GM21717 (cell line): ENCODE measurements around the gene GRPEL1.
A peak's percentile ranks its signal among the peaks of the same experiment; 100 is the strongest.
"Not testable (repeated sequence)": the region's sequence is repeated elsewhere in the genome, so short reads cannot be mapped to it uniquely, and the experiment has no call there.

Experiments used
- ATAC-seq: cut with Tn5 transposase; IDR thresholded peaks from one replicate; pipeline ENCODE4 v1.9.1; 2021; ENCODE audit warnings: mild to moderate bottlenecking, moderate library complexity; ENCODE audit not compliant: unreplicated experiment

Gene GRPEL1

DNA sequence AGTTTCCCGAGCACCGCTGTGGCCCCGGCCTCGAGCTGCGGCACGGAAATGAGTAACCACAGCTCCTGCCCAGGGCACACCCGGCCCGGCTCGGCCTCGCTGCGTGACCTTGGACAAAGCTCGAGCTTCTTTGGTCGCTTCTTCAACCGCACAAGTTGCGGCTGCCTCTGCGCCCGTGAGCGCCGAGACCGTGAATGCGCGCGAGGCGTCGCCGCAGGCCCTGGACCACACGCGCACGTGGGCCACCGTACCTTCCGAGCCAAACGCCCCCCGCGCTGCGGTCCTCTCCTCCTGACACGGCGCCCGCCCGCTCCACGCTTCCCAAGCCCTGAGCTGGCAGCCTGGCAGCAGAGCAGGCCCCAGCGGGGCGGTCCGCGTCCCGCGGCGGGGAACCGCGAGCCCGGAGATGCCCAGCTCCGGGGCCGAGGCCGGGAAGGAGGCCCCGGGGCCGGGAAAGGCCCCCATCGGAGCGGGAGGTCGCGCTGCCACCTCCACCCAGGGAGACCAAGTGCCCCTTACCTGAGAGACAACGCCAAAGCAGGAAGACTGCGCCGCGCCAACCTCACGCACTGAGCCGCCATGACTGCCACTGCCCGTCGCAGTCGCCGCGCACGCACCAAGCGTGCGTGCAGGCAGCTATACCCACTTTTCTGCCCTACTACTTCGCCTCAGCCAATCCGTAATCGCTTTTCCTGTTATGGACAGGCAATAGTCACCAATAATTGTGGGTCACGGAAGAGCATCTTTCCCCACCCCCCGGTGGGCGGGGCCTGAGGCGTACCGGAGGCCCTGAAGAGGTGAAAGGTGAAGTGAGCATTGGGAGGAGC lies at the start of gene GRPEL1:
TSS of gene GRPEL1 (minus strand) at position 613 of the 827 bp plus-strand sequence. CDS start at position 581, 32 bp downstream.
- peak; percentile 93 for ATAC-seq

DNA sequence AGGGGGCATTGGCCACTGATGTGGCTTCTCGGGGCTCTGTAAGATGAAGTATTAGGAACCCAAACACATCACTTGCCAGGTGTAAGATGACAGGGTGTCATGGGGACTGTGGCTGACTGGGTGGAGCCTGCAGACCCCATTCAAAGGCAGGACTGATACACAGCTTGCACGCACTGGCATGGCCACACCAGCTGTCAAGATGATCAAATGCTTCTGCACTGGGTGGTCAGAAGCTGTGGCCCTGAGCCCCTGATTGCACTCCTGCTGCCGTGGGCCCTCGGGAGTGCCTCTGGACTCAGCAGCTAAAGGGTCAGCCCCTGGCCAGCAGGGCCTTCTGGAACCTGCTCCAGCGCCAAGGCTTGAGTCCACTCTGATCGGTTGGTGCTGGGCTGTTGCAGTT lies 48.8 kb upstream of the GRPEL1 start:
- no peak for ATAC-seq

DNA sequence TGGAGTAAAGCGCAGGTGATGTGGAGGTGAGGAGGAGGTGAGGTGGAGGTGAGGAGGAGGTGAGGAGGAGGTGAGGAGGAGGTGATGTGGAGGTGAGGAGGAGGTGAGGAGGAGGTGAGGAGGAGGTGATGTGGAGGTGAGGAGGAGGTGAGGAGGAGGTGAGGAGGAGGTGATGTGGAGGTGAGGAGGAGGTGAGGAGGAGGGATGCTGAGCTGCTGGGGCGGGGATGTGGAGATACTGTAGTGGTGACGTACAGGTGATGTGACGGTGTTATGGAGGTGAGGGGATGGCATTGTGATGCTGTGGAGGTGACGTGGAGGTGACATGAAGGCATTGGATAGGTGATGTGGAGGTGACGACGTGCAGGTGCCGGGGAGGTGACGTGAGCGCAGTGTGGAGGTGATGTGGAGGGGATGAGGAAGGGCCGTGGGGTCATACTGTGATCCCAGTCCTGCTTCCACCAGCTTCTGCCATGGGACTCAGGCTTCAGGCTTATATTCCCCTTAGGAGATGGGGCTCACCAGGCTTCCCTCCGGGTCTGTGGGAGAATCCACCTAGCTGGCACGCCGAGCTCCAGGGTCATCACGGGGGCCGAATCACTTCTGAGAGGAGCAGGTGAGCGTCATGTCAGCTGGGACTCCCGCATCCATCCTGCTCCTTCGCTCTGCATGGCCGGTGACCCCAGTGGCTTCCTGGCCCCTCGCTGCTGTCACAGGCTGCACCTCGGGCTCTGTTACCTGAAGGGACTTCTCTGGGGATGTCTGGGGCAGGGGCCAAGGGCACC lies 47.9 kb upstream of the GRPEL1 start:
- no peak for ATAC-seq

- no peak for ATAC-seq
Measured at GRCh38 chr4:7112656-7113055, 44.8 kb upstream of the GRPEL1 start.

GRCh38 chr4:7111441-7111840 lies 43.6 kb upstream of the GRPEL1 start:
- no peak for ATAC-seq

DNA sequence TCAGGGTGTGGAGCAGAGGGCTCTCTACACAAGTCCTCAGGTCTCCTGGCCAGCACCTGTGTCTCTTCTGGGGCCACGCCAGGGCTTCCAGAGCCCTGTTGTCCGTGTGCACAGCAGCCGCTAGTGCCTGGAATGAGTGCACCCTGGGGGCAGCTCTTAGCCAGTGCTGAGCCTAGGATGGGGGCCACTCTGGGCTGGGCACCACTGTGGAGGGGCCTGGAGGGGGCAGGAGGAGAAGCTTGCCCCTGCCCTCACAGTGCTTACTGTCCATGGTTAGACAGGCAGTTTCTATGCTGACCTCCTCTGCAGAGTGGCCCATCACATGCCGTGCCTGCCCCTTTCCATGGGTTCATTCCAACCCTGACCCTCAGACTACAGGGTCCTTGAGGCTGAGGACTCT lies 42.7 kb upstream of the GRPEL1 start:
- ATAC-seq: no peak

DNA sequence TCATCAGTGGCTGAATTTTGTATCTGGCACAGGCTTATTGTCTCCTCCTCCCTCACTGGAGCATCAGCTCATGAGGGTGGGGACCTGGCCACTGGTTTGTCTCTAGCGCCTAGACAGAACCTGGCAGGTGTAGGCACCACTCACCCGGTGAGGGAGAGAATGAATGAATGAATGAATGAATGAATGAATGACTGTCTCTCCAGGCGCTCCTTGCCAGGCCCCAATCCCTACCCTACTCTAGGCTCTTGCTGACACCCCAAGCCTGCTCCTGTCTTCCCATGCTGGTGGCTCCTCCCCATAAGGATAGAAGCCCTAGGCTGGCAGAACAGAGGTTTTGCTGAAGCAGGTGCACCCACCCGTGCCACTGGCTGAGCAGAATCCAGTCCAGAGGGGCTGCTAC lies 41.3 kb upstream of the GRPEL1 start:
- no peak for ATAC-seq

- no peak for ATAC-seq
Measured at GRCh38 chr4:7108660-7109059, 40.8 kb upstream of the GRPEL1 start.

GRCh38 chr4:7108046-7108625 lies 40.3 kb upstream of the GRPEL1 start:
- ATAC-seq: no peak

GRCh38 chr4:7107166-7107905 lies 39.5 kb upstream of the GRPEL1 start:
- ATAC-seq: no peak

DNA sequence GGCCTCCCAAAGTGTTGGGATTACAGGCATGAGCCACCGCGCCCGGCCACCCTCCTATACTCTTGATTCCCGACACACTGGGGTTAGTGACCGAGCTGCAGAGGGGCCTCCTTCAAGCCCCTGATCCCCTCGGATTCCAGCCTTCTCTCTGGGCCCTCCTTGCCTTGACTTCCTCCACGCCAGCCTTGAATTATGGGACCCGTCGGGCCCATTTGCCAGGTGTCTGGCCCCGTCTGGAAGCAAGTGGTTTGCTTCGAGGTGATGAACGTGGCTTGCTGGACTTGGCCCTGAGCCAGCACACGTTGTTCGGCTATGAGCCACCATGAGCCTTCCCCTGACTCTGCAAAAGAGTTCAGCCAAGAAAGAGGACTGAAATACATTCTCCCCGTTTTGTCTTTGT lies 37.4 kb upstream of the GRPEL1 start:
- ATAC-seq: no peak

DNA sequence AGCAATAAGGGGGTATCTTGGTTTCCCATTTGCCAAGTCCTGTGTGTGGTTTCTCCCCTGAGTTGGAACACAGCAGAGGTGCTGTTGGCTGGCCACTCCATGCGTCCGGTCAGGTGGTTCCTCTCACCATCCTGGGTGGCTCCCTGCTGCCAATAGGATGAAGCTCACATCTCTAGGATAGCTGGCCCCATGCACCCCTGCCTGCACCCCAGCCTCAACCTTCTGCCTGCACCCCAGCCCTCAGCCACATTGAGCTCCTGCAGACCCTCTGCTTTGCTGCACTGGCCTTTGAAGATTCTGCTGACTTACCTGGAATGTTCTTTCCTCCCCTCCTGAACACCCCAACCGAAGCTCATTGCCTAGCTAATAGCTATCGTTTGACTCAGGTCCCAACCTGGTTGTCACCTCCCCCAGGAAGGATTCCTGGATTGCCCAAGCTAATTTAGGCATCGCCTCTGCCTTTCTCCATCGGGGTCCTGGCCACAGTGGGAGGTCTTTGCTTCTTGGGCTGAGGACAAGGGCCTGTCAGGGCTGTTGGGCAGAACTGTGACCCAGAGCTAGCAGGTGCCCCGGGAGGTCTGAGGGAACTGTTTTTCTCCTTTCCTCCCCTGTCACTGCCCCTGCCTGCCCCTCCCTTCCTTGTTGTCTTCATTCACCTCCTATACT lies 36.6 kb upstream of the GRPEL1 start:
- no peak for ATAC-seq

GRCh38 chr4:7103607-7104365 lies 35.9 kb upstream of the GRPEL1 start:
- no peak for ATAC-seq

DNA sequence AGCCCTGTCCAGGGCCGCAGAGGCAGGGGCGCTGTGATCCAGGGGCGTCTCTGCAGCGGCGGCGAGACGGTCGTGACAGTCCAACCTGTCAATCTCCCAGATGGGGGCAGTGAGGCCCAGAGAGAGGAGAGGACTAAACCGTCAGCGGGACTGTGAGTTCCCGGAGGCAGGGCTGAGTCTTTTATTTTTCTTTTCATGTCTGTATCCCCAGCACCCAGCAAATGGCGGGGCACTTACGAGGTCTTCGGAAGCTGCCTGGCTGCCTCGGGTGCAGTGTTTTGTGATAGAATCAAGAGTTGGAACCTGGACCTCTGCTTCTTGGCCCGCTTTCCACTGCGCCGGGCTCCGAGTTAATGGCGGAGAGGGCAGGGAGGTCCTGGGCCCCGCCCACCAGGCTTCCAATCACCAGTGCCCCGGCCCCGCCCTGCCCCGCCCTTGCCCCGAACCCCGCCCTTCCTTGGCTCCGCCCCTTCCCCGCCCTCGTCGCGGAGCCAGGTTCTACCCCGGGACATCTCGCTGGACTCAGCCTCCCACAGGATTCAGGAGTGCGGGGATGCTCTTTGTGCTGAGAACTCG lies 35.3 kb upstream of the GRPEL1 start:
- peak; percentile 89 for ATAC-seq

DNA sequence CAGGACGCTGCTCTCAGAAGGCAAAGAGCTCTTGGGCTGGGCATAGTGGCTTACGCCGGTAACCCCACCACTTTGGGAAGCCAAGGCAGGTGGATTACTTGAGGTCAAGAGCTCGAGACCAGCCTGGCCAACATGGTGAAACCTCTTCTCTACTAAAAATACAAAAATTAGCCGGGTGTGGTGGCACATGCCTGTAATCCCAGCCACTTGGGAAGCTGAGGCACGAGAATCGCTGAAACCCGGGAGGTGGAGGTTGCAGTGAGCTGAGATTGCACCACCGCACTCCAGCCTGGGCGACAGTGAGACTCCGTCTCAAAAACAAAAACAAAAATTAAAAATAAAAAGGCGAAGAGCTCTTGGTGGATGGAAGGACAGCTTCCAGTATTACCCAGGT lies 34.6 kb upstream of the GRPEL1 start:
- not testable (repeated sequence) for ATAC-seq

DNA sequence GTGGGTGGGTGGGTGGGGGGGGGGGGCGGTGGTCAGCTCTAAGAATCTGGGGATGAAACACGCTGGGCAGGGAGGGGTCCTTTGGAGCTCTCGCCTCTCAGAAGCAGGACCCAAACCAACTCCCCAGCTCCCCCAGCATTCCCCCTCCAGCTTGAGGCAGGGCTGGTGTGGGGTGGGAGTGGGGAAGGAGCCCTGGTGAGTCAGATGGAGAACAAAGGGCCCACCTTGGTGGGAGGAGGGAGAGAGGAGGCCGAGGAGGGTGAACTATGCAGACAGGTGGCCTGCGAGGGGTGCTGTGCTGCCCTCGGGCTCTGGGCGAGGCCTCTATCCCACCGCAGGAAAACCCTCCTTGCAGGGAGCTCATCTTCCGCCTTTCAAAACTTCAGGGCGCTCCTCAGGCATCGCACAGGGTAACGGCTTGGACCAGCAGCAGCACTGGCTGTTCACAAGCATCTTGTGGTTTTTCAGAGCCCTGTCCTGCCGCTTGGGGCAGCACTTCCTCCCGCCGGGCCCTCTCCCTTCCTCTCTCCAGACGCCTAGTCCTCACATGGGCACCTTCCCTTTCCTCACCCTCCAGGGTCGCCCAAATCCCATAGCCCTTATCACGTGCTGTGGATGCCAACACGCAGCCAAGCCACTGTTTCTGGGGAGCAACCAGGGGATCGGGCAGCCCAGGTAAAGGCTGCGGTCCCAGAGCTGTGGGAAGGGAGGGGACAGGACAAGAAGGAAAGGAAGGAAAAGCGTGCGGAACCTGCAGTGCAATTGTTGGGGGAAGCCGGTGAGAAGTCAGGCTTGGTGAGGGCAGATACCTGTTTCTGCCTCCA lies 34.0 kb upstream of the GRPEL1 start:
- peak; percentile 62 for ATAC-seq

GRCh38 chr4:7096236-7096635 lies 28.4 kb upstream of the GRPEL1 start:
- ATAC-seq: no peak

DNA sequence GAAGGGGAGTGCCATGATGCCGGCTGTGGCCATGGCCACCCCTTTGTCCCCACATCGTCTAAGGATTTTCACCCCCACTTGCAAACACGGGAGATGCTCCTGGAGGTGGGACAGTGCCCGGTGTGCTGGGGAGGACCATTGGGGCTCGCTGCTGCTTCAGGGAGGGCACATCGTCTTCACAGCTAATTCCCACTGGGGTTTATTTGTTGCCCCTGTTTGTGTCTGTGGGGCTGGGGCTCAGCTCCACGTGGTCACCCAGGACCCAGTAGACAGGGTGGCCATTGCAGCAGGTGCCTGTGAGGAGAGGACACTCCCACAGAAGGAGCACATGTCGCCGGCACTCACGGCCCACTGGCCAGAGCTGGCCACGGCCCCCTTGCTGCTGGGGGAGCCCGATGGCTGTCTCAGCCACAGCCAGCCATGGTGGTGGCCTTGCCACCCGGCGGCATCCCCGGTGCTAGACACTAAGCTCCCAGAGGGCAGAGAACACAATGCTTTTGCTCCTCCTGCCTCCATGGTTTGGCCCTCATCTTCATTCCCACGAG lies 27.8 kb upstream of the GRPEL1 start:
- no peak for ATAC-seq
